ENCODE measurements around the gene SEPTIN3.
A peak's percentile ranks its signal among the peaks of the same experiment; 100 is the strongest.

The SEPTIN3 gene

GRCh38 chr22:41966225-41966606 is 3.0 kb upstream of the SEPTIN3 start:
- no peak overlapping the region for H3K27ac ChIP-seq
- CTCF ChIA-PET = interaction anchor here (0.6 to 1.3 kb wide), 2 partner anchors 12 to 125 kb away, joined by 3 to 4 read pairs; no protein-coding TSS in a partner anchor
- no peak for TF ChIP-seq CTCF (conservative IDR thresholded peaks at IDR 0.05; ENCODE audit: low read depth)
- POLR2A ChIA-PET (ENCODE audit: low non-redundant PET) = no interaction called here
- no peak for DNase-seq (ENCODE audit: low spot score)

- ChIA-PET POLR2A (ENCODE audit: low non-redundant PET) (no interaction called here), CTCF (interaction anchor here (0.6 to 1.3 kb wide), 2 partner anchors 124 to 470 kb away, joined by 4 to 6 read pairs; no protein-coding TSS in a partner anchor)
- peak; percentile 30 for DNase-seq (ENCODE audit: low spot score)
- no peak overlapping the region for H3K27ac ChIP-seq
- TF ChIP-seq CTCF (conservative IDR thresholded peaks at IDR 0.05; ENCODE audit: low read depth) = peak; percentile 33
These were observed 2.5 kb upstream of the SEPTIN3 start for GRCh38 chr22:41966607-41967240.

GRCh38 chr22:41968601-41969000 is 642 bp upstream of the SEPTIN3 start:
- DNase-seq (ENCODE audit: low spot score) = no peak
- no peak for TF ChIP-seq CTCF (conservative IDR thresholded peaks at IDR 0.05; ENCODE audit: low read depth)
- CTCF ChIA-PET = no interaction called here
- no peak overlapping the region for H3K27ac ChIP-seq
- POLR2A ChIA-PET (ENCODE audit: low non-redundant PET) = no interaction called here

- DNase-seq (ENCODE audit: low spot score) = no peak
- TF ChIP-seq CTCF (conservative IDR thresholded peaks at IDR 0.05; ENCODE audit: low read depth) = no peak
- ChIA-PET POLR2A (ENCODE audit: low non-redundant PET) (no interaction called here), CTCF (no interaction called here)
- no peak overlapping the region for H3K27ac ChIP-seq
These were observed 1.4 kb downstream of the SEPTIN3 start for GRCh38 chr22:41970601-41971000.

GRCh38 chr22:41971431-41971830 is 2.2 kb downstream of the SEPTIN3 start:
- TF ChIP-seq CTCF (conservative IDR thresholded peaks at IDR 0.05; ENCODE audit: low read depth) = no peak
- ChIA-PET POLR2A (ENCODE audit: low non-redundant PET) (no interaction called here), CTCF (no interaction called here)
- H3K27ac ChIP-seq = no peak overlapping the region
- DNase-seq (ENCODE audit: low spot score) = no peak

GRCh38 chr22:41974691-41975290 is 5.5 kb downstream of the SEPTIN3 start:
- ChIA-PET POLR2A (ENCODE audit: low non-redundant PET) (no interaction called here), CTCF (no interaction called here)
- no peak overlapping the region for H3K27ac ChIP-seq
- no peak for TF ChIP-seq CTCF (conservative IDR thresholded peaks at IDR 0.05; ENCODE audit: low read depth)
- no peak for DNase-seq (ENCODE audit: low spot score)
